NK-92 treated with Interleukin-12 subunit alpha and Interleukin-12 subunit beta, amount 100 ng/mL, for 24 hours (cell line): ENCODE data around the gene MSMP.

Experiments
- DNase-seq: peaks from one replicate; lab custom pipeline; 2025; lab: John Stamatoyannopoulos, UW

The MSMP gene

GRCh38 chr9:35771534-35771933 lies 17.5 kb upstream of the MSMP start:
- DNase-seq: no peak

- no peak for DNase-seq
Measured at GRCh38 chr9:35771075-35771433, 17.0 kb upstream of the MSMP start.

- DNase-seq: no peak
Measured at GRCh38 chr9:35769763-35770162, 15.7 kb upstream of the MSMP start.

- no peak for DNase-seq
Measured at GRCh38 chr9:35767458-35767857, 13.4 kb upstream of the MSMP start.

- DNase-seq: no peak
Measured at GRCh38 chr9:35766997-35767396, 12.9 kb upstream of the MSMP start.

- DNase-seq: no peak
Measured at GRCh38 chr9:35763803-35764202, 9.7 kb upstream of the MSMP start.

GRCh38 chr9:35763181-35763580 lies 9.1 kb upstream of the MSMP start:
- DNase-seq: no peak

GRCh38 chr9:35760651-35761050 lies 6.6 kb upstream of the MSMP start:
- no peak for DNase-seq

- DNase-seq: no peak
Measured at GRCh38 chr9:35759795-35760194, 5.7 kb upstream of the MSMP start.

- no peak for DNase-seq
Measured at GRCh38 chr9:35758475-35759050, 4.5 kb upstream of the MSMP start.

- DNase-seq: no peak
Measured at GRCh38 chr9:35757892-35758275, 3.8 kb upstream of the MSMP start.

GRCh38 chr9:35757226-35757891 lies 3.3 kb upstream of the MSMP start:
- DNase-seq: no peak

GRCh38 chr9:35756275-35757225 lies 2.5 kb upstream of the MSMP start:
- DNase-seq: peak; percentile 46

GRCh38 chr9:35755071-35755470 lies 995 bp upstream of the MSMP start:
- DNase-seq: no peak

GRCh38 chr9:35753466-35753865 lies 610 bp downstream of the MSMP start:
- DNase-seq: no peak

- DNase-seq: no peak
Measured at GRCh38 chr9:35750256-35750531, 3.9 kb downstream of the MSMP start.

- DNase-seq: peak; percentile 45
Measured at GRCh38 chr9:35749515-35750255, 4.4 kb downstream of the MSMP start.

GRCh38 chr9:35748858-35749514 lies 5.1 kb downstream of the MSMP start, which contains the start of the genes GBA2 and RGP1:
Gene GBA2 (minus strand): TSS chr9:35749228. CDS start chr9:35748704, 524 bp downstream.
Gene RGP1 (plus strand): TSS chr9:35749287. CDS start chr9:35749756, 469 bp downstream.
- DNase-seq: peak; percentile 63

- no peak for DNase-seq
Measured at GRCh38 chr9:35748242-35748857, 5.7 kb downstream of the MSMP start.

- no peak for DNase-seq
Measured at GRCh38 chr9:35746583-35746982, 7.5 kb downstream of the MSMP start.

GRCh38 chr9:35745569-35745968 lies 8.5 kb downstream of the MSMP start:
- no peak for DNase-seq
